Esophagus squamous epithelium (tissue), 5 donors: ENCODE results near the gene HS6ST2. TPM values are rescaled to one million over a fixed set of nuclear protein-coding genes. Genes with fewer than 3 reads are reported as not detected.

ENCODE experiments used
- DNase-seq: peaks from one replicate; lab custom pipeline; 2025; lab: John Stamatoyannopoulos, UW
- H3K27ac ChIP-seq, 4 donors: fragments of 200-600 bp; sonication (generic); one replicate each; pipeline ENCODE4 v1.5.1; 2016 to 2019; ENCODE audit warnings: mild to moderate bottlenecking in 1 of 4
- H3K27me3 ChIP-seq, 4 donors: fragments of 200-600 bp; sonication (generic); 1 replicate in 3 of 4; 2 replicates in 1 of 4; pipeline versions ENCODE4 v1.5.1 to v1.6.0; 2017 to 2021; ENCODE audit warnings: antibody characterized with exemption in 1 of 4
- H3K36me3 ChIP-seq, 3 donors: fragments of 200-600 bp; sonication (generic); one replicate each; pipeline ENCODE4 v1.5.1; 2016 to 2019
- H3K4me1 ChIP-seq, 3 donors: fragments of 200-600 bp; sonication (generic); one replicate each; pipeline ENCODE4 v1.5.1; 2017 to 2019
- H3K4me3 ChIP-seq, 4 donors: fragments of 200-600 bp; sonication (generic); 1 replicate in 3 of 4; 2 replicates in 1 of 4; pipeline ENCODE4 v1.5.1; 2016 to 2019; ENCODE audit warnings: mild to moderate bottlenecking in 2 of 4, moderate library complexity in 1 of 4
- H3K9me3 ChIP-seq, 3 donors: fragments of 200-600 bp; sonication (generic); one replicate each; pipeline ENCODE4 v1.5.1; 2016 to 2019
- CTCF ChIP-seq, 6 experiments: fragments of 450-650 bp in 4 of 6; fragments of 200-600 bp in 2 of 6; sonication (generic) in 2 of 6; IDR thresholded peaks; one replicate each; pipeline ENCODE4 v1.5.1; 2016 to 2019; ENCODE audit warnings: antibody characterized with exemption in 6 of 6, mild to moderate bottlenecking in 4 of 6, moderate library complexity in 4 of 6
- POLR2A ChIP-seq, 4 donors: fragments of 450-650 bp; IDR thresholded peaks; one replicate each; pipeline ENCODE4 v1.6.1; 2017; ENCODE audit warnings: antibody characterized with exemption in 4 of 4, mild to moderate bottlenecking in 4 of 4, moderate library complexity in 3 of 4
- WGBS, 2 donors: methylation state at CpG; one replicate each; pipeline ENCODE4 v1.1.5; 2018; 5-methylcytosine and 5-hydroxymethylcytosine counted together
- intact Hi-C: fragments of 100-400 bp; cut with DNase I; formaldehyde crosslinking; loops from one replicate; pipeline ENCODE4 v1.15.0; 2022
- total RNA-seq, 4 donors: library from RNA; depleted of rRNA; stranded (reverse); fragments of >200 nt; gene quantifications; one replicate each; pipeline ENCODE4 v1.1.0, GENCODE V29; 2016
- donor health status: DM: yes; HTN: yes; CAD: no.

The HS6ST2 gene
- total RNA-seq, 4 donors from 2014 or later, result 6.3 to 9.0 (median 7.1) TPM

GRCh38 chrX:132848296-132848970, 110.0 kb downstream of the HS6ST2 start:
- Histone ChIP-seq H3K27me3 (peaks cover 0 to 4% (median 0%) of the 10 kb centered on the region in 4 donors), H3K36me3 (no peaks in the 10 kb centered on the region), H3K4me3 (no peak overlapping the region), H3K4me1 (no peaks in the 10 kb centered on the region), H3K9me3 (no peaks in the 10 kb centered on the region), H3K27ac (no peak overlapping the region)
- DNase-seq, result no peak
- WGBS, 2 donors, result 40 to 53% methylated on average over 3 to 6 of the region's 6 CpGs
- no peak for TF ChIP-seq POLR2A (IDR thresholded peaks at IDR 0.05)
- TF ChIP-seq CTCF (IDR thresholded peaks at IDR 0.05), result no peak
- intact Hi-C loops, result no loop called here

- no peak overlapping the region for H3K27ac ChIP-seq
- H3K9me3 ChIP-seq, result no peaks in the 10 kb centered on the region
- H3K36me3 ChIP-seq, result no peaks in the 10 kb centered on the region
- no peak overlapping the region for H3K4me3 ChIP-seq
- no peak for TF ChIP-seq POLR2A (IDR thresholded peaks at IDR 0.05)
- WGBS, 2 donors, result 48 to 56% methylated on average over 5 of the region's 5 CpGs
- intact Hi-C loops, result no loop called here
- H3K27me3 ChIP-seq, result no peaks in the 10 kb centered on the region
- H3K4me1 ChIP-seq, result no peaks in the 10 kb centered on the region
- no peak for DNase-seq
These were observed 115.1 kb downstream of the HS6ST2 start for GRCh38 chrX:132843363-132843762.

GRCh38 chrX:132842460-132843238, 115.8 kb downstream of the HS6ST2 start:
- no peaks in the 10 kb centered on the region for H3K4me1 ChIP-seq
- H3K36me3 ChIP-seq, result no peaks in the 10 kb centered on the region
- H3K27ac ChIP-seq, result no peak overlapping the region
- H3K9me3 ChIP-seq, result no peaks in the 10 kb centered on the region
- 60 to 62% methylated on average over 3 to 4 of the region's 4 CpGs for WGBS, 2 donors
- no peak for DNase-seq
- H3K27me3 ChIP-seq, result no peaks in the 10 kb centered on the region
- no peak overlapping the region for H3K4me3 ChIP-seq
- TF ChIP-seq POLR2A (IDR thresholded peaks at IDR 0.05) (no peak), CTCF (IDR thresholded peaks at IDR 0.05) (no peak)
- intact Hi-C loops, result no loop called here

GRCh38 chrX:132837967-132838366, 120.5 kb downstream of the HS6ST2 start:
- H3K36me3 ChIP-seq, result no peaks in the 10 kb centered on the region
- WGBS, 2 donors, result 50 to 57% methylated on average over 5 of the region's 5 CpGs
- no peaks in the 10 kb centered on the region for H3K4me1 ChIP-seq
- H3K27ac ChIP-seq, result no peak overlapping the region
- peaks cover 0 to 4% (median 0%) of the 10 kb centered on the region in 4 donors for H3K27me3 ChIP-seq
- no peak for TF ChIP-seq POLR2A (IDR thresholded peaks at IDR 0.05)
- TF ChIP-seq CTCF (IDR thresholded peaks at IDR 0.05), result no peak
- no peak for DNase-seq
- no peaks in the 10 kb centered on the region for H3K9me3 ChIP-seq
- H3K4me3 ChIP-seq, result no peak overlapping the region
- intact Hi-C loops, result no loop called here

GRCh38 chrX:132837126-132837525, 121.3 kb downstream of the HS6ST2 start:
- H3K27me3 ChIP-seq, result peaks cover 0 to 4% (median 0%) of the 10 kb centered on the region in 4 donors
- no peak overlapping the region for H3K27ac ChIP-seq
- no peaks in the 10 kb centered on the region for H3K4me1 ChIP-seq
- H3K4me3 ChIP-seq, result no peak overlapping the region
- H3K9me3 ChIP-seq, result no peaks in the 10 kb centered on the region
- 20 to 33% methylated on average over 1 to 3 of the region's 3 CpGs for WGBS, 2 donors
- intact Hi-C loops, result no loop called here
- no peak for DNase-seq
- H3K36me3 ChIP-seq, result no peaks in the 10 kb centered on the region
- TF ChIP-seq POLR2A (IDR thresholded peaks at IDR 0.05) (no peak), CTCF (IDR thresholded peaks at IDR 0.05) (no peak)
